ENCODE results near the gene NMNAT2. TPM values are rescaled to one million over a fixed set of nuclear protein-coding genes. Genes with fewer than 3 reads are reported as not detected.
A peak's percentile ranks its signal among the peaks of the same experiment; 100 is the strongest.

The NMNAT2 gene
- total and polyA plus RNA-seq, 2 of the 8 experiments (the other 6 are each of a cell fraction or from before 2014, with no cell fraction given) = 6.5 to 20.9 TPM

- no peak for FAIRE-seq
- Histone ChIP-seq H4K20me1 (replicated peaks in 1 of 2; ENCODE audit: control insufficient read depth in 1 of 2, insufficient read depth in 2 of 2, low read length in 2 of 2) (no peaks in the 10 kb centered on the region), H3K79me2 (ENCODE audit: control insufficient read depth in 1 of 2, insufficient read depth in 2 of 2, low read length in 2 of 2) (no peaks in the 10 kb centered on the region), H3K4me3 (ENCODE audit: extremely low read depth in 1 of 4, insufficient read depth in 2 of 4, low read depth in 3 of 4, low read length in 4 of 4) (no peak overlapping the region), H3K27ac (ENCODE audit: low read depth, low read length) (no peak overlapping the region), H2BK15ac (ENCODE audit: low read length) (no peak overlapping the region), H2BK120ac (replicated peaks; ENCODE audit: low read depth, low read length) (no peak overlapping the region), H2BK5ac (ENCODE audit: low read depth, low read length) (no peak overlapping the region), H2BK20ac (ENCODE audit: low read length) (no peak overlapping the region), H3K36me3 (ENCODE audit: control insufficient read depth in 2 of 4, insufficient read depth in 4 of 4, low read length in 3 of 4) (no peaks in the 10 kb centered on the region), H2BK12ac (ENCODE audit: low read depth, low read length) (0 out of 2 replicates have a peak overlapping the region, but pooled peaks have one; percentile 12), H2AK5ac (ENCODE audit: low read depth, low read length) (no peak overlapping the region), H4K8ac (ENCODE audit: extremely low read depth, insufficient read depth, low read length) (no peak overlapping the region), H3K4me2 (ENCODE audit: insufficient read depth in 1 of 2, low read depth in 2 of 2, low read length in 2 of 2) (no peak overlapping the region), H3K23me2 (ENCODE audit: low read depth, low read length) (no peaks in the 10 kb centered on the region), H3K79me1 (ENCODE audit: low read depth, low read length) (no peaks in the 10 kb centered on the region), H3K27me3 (replicated peaks in 1 of 4; ENCODE audit: control insufficient read depth in 3 of 4, extremely low read depth in 1 of 4, insufficient read depth in 3 of 4, low read length in 3 of 4) (no peaks in the 10 kb centered on the region), H3K9me3 (ENCODE audit: insufficient read depth in 2 of 2, low read depth in 1 of 2, low read length in 1 of 2) (no peaks in the 10 kb centered on the region), H3K14ac (ENCODE audit: insufficient read length) (no peak overlapping the region), H4K91ac (replicated peaks; ENCODE audit: insufficient read length, low read length) (no peak overlapping the region), H3K23ac (ENCODE audit: insufficient read length) (no peak overlapping the region), H3K4ac (replicated peaks; ENCODE audit: insufficient read length, low read depth, low read length) (no peak overlapping the region), H2AFZ (ENCODE audit: low read length) (no peak overlapping the region), H4K5ac (ENCODE audit: insufficient read length, low read depth, low read length) (no peak overlapping the region), H3K56ac (replicated peaks; ENCODE audit: insufficient read length, low read depth, low read length) (no peak overlapping the region), H3K4me1 (replicated peaks in 1 of 4; ENCODE audit: control insufficient read depth in 3 of 4, insufficient read depth in 4 of 4, low read length in 3 of 4) (peaks cover 2 to 6% (median 2%) of the 10 kb centered on the region in 4 experiments; a peak in 5 of 7 replicates), H3K18ac (ENCODE audit: extremely low read depth, low read length) (no peak overlapping the region), H3K9ac (replicated peaks in 1 of 4; ENCODE audit: extremely low read depth in 1 of 4, low read depth in 3 of 4, low read length in 3 of 4) (no peak overlapping the region; a peak in 1 of 7 replicates)
- CTCF ChIA-PET (ENCODE audit: partially characterized antibody) = interaction anchor here (0.6 to 1.0 kb wide), 3 partner anchors 20 to 29 kb away, joined by 3 to 4 read pairs (median 4); no protein-coding TSS in a partner anchor
- DNase-seq (ENCODE audit: low read depth in 1 of 2, low spot score in 2 of 2) = no peak
- TF ChIP-seq CHD2 (IDR thresholded peaks at IDR 0.05; ENCODE audit: low read length) (no peak), MAX (IDR thresholded peaks at IDR 0.05) (no peak), EP300 (IDR thresholded peaks at IDR 0.05; ENCODE audit: borderline replicate concordance in 1 of 2, low read depth in 2 of 2, low read length in 2 of 2) (no peak), CBX5 (IDR thresholded peaks at IDR 0.05; ENCODE audit: low read depth, low read length) (no peak), E2F6 (IDR thresholded peaks at IDR 0.05) (peak; percentile 47), RAD21 (IDR thresholded peaks at IDR 0.05 in 1 of 2, conservative IDR thresholded peaks at IDR 0.05 in 1 of 2; ENCODE audit: low read depth in 2 of 2, low read length in 2 of 2) (no peak), YY1 (IDR thresholded peaks at IDR 0.05; ENCODE audit: low read depth, low read length) (no peak), TBP (IDR thresholded peaks at IDR 0.05; ENCODE audit: low read depth, low read length) (no peak)
- POLR2A ChIA-PET (ENCODE audit: partially characterized antibody) = interaction anchor here (1.2 kb wide), 1 partner anchor 22 kb away, joined by 3 read pairs; no protein-coding TSS in a partner anchor
- 91% methylated on average over 5 of the region's 5 CpGs; no CpG with 5 or more reads in 1 of the 2 experiments for WGBS, 2 experiments (ENCODE audit: extremely low coverage in 1 of 2, insufficient coverage in 1 of 2, insufficient read length in 1 of 2, insufficient replicate concordance in 2 of 2, low coverage in 1 of 2, low lambda C conversion rate in 2 of 2, missing lambda C conversion rate in 1 of 2)
Observed at GRCh38 chr1:183310753-183311479, 107.3 kb downstream of the NMNAT2 start.
